HG02973 (cell line): Measurements from ENCODE around the gene KRT13.
"Not testable (repeated sequence)": the region's sequence is repeated elsewhere in the genome, so short reads cannot be mapped to it uniquely, and the experiment has no call there.

Experiments used
- ATAC-seq: cut with Tn5 transposase; IDR thresholded peaks from one replicate; pipeline ENCODE4 v1.9.1; 2021; ENCODE audit warnings: moderate library complexity; ENCODE audit not compliant: unreplicated experiment

Gene KRT13

GRCh38 chr17:41505007-41505808 lies at the start of gene KRT13:
Gene KRT13 (minus strand): TSS chr17:41505612. CDS start chr17:41505550, 62 bp downstream.
- ATAC-seq: no peak

- ATAC-seq: no peak
Measured at GRCh38 chr17:41553987-41554680, 48.7 kb upstream of the KRT13 start.

GRCh38 chr17:41553176-41553575 lies 47.8 kb upstream of the KRT13 start:
- no peak for ATAC-seq

GRCh38 chr17:41552455-41552854 lies 47.0 kb upstream of the KRT13 start:
- no peak for ATAC-seq

- ATAC-seq: no peak
Measured at GRCh38 chr17:41551365-41551764, 46.0 kb upstream of the KRT13 start.

- no peak for ATAC-seq
Measured at GRCh38 chr17:41549596-41550039, 44.2 kb upstream of the KRT13 start.

- ATAC-seq: no peak
Measured at GRCh38 chr17:41548844-41549595, 43.6 kb upstream of the KRT13 start.

GRCh38 chr17:41547921-41548843 lies 42.8 kb upstream of the KRT13 start:
- no peak for ATAC-seq

- ATAC-seq: no peak
Measured at GRCh38 chr17:41547378-41547841, 42.0 kb upstream of the KRT13 start.

GRCh38 chr17:41546819-41547218 lies 41.4 kb upstream of the KRT13 start:
- ATAC-seq: no peak

- ATAC-seq: no peak
Measured at GRCh38 chr17:41545829-41546410, 40.5 kb upstream of the KRT13 start.

- no peak for ATAC-seq
Measured at GRCh38 chr17:41544935-41545334, 39.5 kb upstream of the KRT13 start.

GRCh38 chr17:41544491-41544892 lies 39.1 kb upstream of the KRT13 start:
- no peak for ATAC-seq

GRCh38 chr17:41542786-41543185 lies 37.4 kb upstream of the KRT13 start:
- ATAC-seq: not testable (repeated sequence)

GRCh38 chr17:41542357-41542756 lies 36.9 kb upstream of the KRT13 start:
- ATAC-seq: no peak

- ATAC-seq: no peak
Measured at GRCh38 chr17:41540921-41541625, 35.7 kb upstream of the KRT13 start.

GRCh38 chr17:41539979-41540701 lies 34.7 kb upstream of the KRT13 start:
- ATAC-seq: no peak

GRCh38 chr17:41539071-41539492 lies 33.7 kb upstream of the KRT13 start:
- ATAC-seq: no peak

- ATAC-seq: no peak
Measured at GRCh38 chr17:41538565-41538991, 33.2 kb upstream of the KRT13 start.
